Measurements from ENCODE around the gene GPC3. TPM values are rescaled to one million over a fixed set of nuclear protein-coding genes. Genes with fewer than 3 reads are reported as not detected.

The GPC3 gene
- total RNA-seq, 1 experiment from 2014 or later, result 32.4 TPM

GRCh38 chrX:133983256-133983973 is 2.0 kb downstream of the GPC3 start:
- TF ChIP-seq USF2 (CRISPR knock-in tag; IDR thresholded peaks at IDR 0.05), result peak; percentile 60
- TF ChIP-seq ZNF416 (CRISPR knock-in tag; IDR thresholded peaks at IDR 0.05), result no peak
- TF ChIP-seq ZNF532 (CRISPR knock-in tag; IDR thresholded peaks at IDR 0.05; ENCODE audit: borderline replicate concordance), result no peak
- TF ChIP-seq PRRX2 (CRISPR knock-in tag; IDR thresholded peaks at IDR 0.05), result no peak
- peaks cover 21% of the 10 kb centered on the region for H3K27me3 Mint-ChIP-seq (ENCODE audit: low read depth)
- CTCF ChIA-PET, result no interaction called here
- H3K9me3 Mint-ChIP-seq, result no peaks in the 10 kb centered on the region
- H3K4me3 Mint-ChIP-seq, result peak overlapping the region; percentile 77
- POLR2A ChIA-PET, result no interaction called here
- peaks cover 47% of the 10 kb centered on the region for H3K4me1 Mint-ChIP-seq
- no peak overlapping the region for H3K27ac Mint-ChIP-seq
- H3K36me3 Mint-ChIP-seq, result no peaks in the 10 kb centered on the region
- no peak for DNase-seq (ENCODE audit: low spot score)
- no peak for ATAC-seq

- CTCF ChIA-PET, result interaction anchor here (1.5 kb wide), 1 partner anchor 44 kb away, joined by 6 read pairs; no protein-coding TSS in a partner anchor
- peaks cover 34% of the 10 kb centered on the region for H3K4me1 Mint-ChIP-seq
Measured at GRCh38 chrX:133981924-133982323, 3.5 kb downstream of the GPC3 start.

More at GRCh38 chrX:133981924-133982323, 3.5 kb downstream of the GPC3 start:
- POLR2A ChIA-PET, result no interaction called here
- TF ChIP-seq ARID4B (CRISPR knock-in tag; IDR thresholded peaks at IDR 0.05; ENCODE audit: borderline replicate concordance), result no peak
- Mint-ChIP-seq H3K27me3 (ENCODE audit: low read depth) (peaks cover 18% of the 10 kb centered on the region), H3K4me3 (no peak overlapping the region), H3K9me3 (no peaks in the 10 kb centered on the region), H3K27ac (no peak overlapping the region; the same call in 1 of the 2 replicates), H3K36me3 (no peaks in the 10 kb centered on the region)
- DNase-seq (ENCODE audit: low spot score) (no peak), ATAC-seq (no peak)
